Activated CD4-positive, alpha-beta T cell treated with anti-CD3 and anti-CD28 coated beads for 1 hour (primary cell): ENCODE data around the gene DAPK1.

Experiments used
- DNase-seq: peaks from one replicate; pipeline ENCODE4 v3.0.0-alpha.2; 2020

Gene DAPK1

GRCh38 chr9:87519461-87519860 lies 21.8 kb downstream of the DAPK1 start:
- DNase-seq, result no peak

- DNase-seq, result no peak
These were observed 22.6 kb downstream of the DAPK1 start for GRCh38 chr9:87520172-87520683.

GRCh38 chr9:87521834-87522233 lies 24.2 kb downstream of the DAPK1 start:
- DNase-seq, result no peak

GRCh38 chr9:87524061-87524460 lies 26.4 kb downstream of the DAPK1 start:
- no peak for DNase-seq

GRCh38 chr9:87525546-87526303 lies 28.1 kb downstream of the DAPK1 start:
- no peak for DNase-seq

GRCh38 chr9:87527211-87527916 lies 29.7 kb downstream of the DAPK1 start:
- DNase-seq, result no peak

- no peak for DNase-seq
These were observed 31.3 kb downstream of the DAPK1 start for GRCh38 chr9:87528969-87529368.

GRCh38 chr9:87529671-87530070 lies 32.0 kb downstream of the DAPK1 start:
- DNase-seq, result no peak

- no peak for DNase-seq
These were observed 33.0 kb downstream of the DAPK1 start for GRCh38 chr9:87530716-87531115.

GRCh38 chr9:87531370-87532295 lies 34.0 kb downstream of the DAPK1 start:
- DNase-seq, result no peak

GRCh38 chr9:87533271-87533670 lies 35.6 kb downstream of the DAPK1 start:
- DNase-seq, result no peak

- DNase-seq, result no peak
These were observed 36.4 kb downstream of the DAPK1 start for GRCh38 chr9:87534036-87534435.

- DNase-seq, result no peak
These were observed 37.3 kb downstream of the DAPK1 start for GRCh38 chr9:87534957-87535356.

- no peak for DNase-seq
These were observed 38.3 kb downstream of the DAPK1 start for GRCh38 chr9:87535817-87536539.

- no peak for DNase-seq
These were observed 40.0 kb downstream of the DAPK1 start for GRCh38 chr9:87537625-87538024.

- DNase-seq, result no peak
These were observed 42.9 kb downstream of the DAPK1 start for GRCh38 chr9:87540444-87541105.

GRCh38 chr9:87541663-87542062 lies 44.0 kb downstream of the DAPK1 start:
- no peak for DNase-seq

GRCh38 chr9:87542141-87542540 lies 44.5 kb downstream of the DAPK1 start:
- DNase-seq, result no peak

GRCh38 chr9:87543251-87543650 lies 45.6 kb downstream of the DAPK1 start:
- DNase-seq, result no peak

- no peak for DNase-seq
These were observed 48.2 kb downstream of the DAPK1 start for GRCh38 chr9:87545858-87546257.

GRCh38 chr9:87546704-87547103 lies 49.0 kb downstream of the DAPK1 start:
- DNase-seq, result no peak

GRCh38 chr9:87547671-87548081 lies 50.0 kb downstream of the DAPK1 start:
- no peak for DNase-seq
